B cell (primary cell): ENCODE data around the gene ABHD10. TPM values are rescaled to one million over a fixed set of nuclear protein-coding genes. Genes with fewer than 3 reads are reported as not detected.

Experiments
- ATAC-seq: fragments of 200-7000 bp; cut with Tn5 transposase; one replicate; pipeline ENCODE4 v1.10.0; 2021; ENCODE audit warnings: low read depth, mild to moderate bottlenecking, moderate number of reproducible peaks, moderate library complexity
- CTCF ChIA-PET: fragments of 350-600 bp; sonication (Branson Sonifier 250); formaldehyde crosslinking; loops from one replicate; lab custom pipeline; 2021; ENCODE audit warnings: antibody characterized with exemption, inconsistent platforms; lab: Charles Lee
- POLR2A ChIA-PET: fragments of 350-600 bp; sonication (Branson Sonifier 250); formaldehyde crosslinking; loops from one replicate; lab custom pipeline; 2021; ENCODE audit warnings: antibody characterized with exemption; lab: Charles Lee
- DNase-seq: peaks from one replicate; pipeline ENCODE4 v3.0.0; 2013
- H2AFZ ChIP-seq: 2 replicates; pipeline ENCODE4 v1.6.1; 2012; ENCODE audit warnings: mild to moderate bottlenecking, low read depth, low read length; ENCODE audit not compliant: insufficient read depth, poor library complexity, severe bottlenecking
- H3K27ac ChIP-seq, 2 donors: 1 replicate in 1 of 2; 2 replicates in 1 of 2; pipeline ENCODE4 v1.5.1; 2012 to 2013; ENCODE audit warnings: low read length in 2 of 2, mild to moderate bottlenecking in 2 of 2, moderate library complexity in 1 of 2
- H3K27me3 ChIP-seq, 4 experiments: fragments of 200-600 bp in 1 of 4; sonication (generic) in 1 of 4; replicated peaks in 1 of 4; 1 replicate in 2 of 4; 2 replicates in 2 of 4; pipeline versions ENCODE4 v1.6.1 to v1.7.0; 2013 to 2016; ENCODE audit warnings: low read length in 3 of 4, mild to moderate bottlenecking in 2 of 4, mixed read lengths in 1 of 4, moderate library complexity in 1 of 4; ENCODE audit not compliant: insufficient read depth in 4 of 4, control insufficient read depth in 3 of 4; ENCODE audit errors: control extremely low read depth in 1 of 4
- H3K36me3 ChIP-seq, 2 experiments: replicated peaks in 1 of 2; 1 replicate in 1 of 2; 2 replicates in 1 of 2; pipeline versions ENCODE4 v1.6.1 to v1.7.1; 2013; ENCODE audit warnings: low read length in 1 of 2; ENCODE audit not compliant: insufficient read depth in 2 of 2, control insufficient read depth in 1 of 2; ENCODE audit errors: control extremely low read depth in 1 of 2, extremely low read depth in 1 of 2
- H3K4me1 ChIP-seq, 2 donors: fragments of 200-600 bp in 1 of 2; sonication (generic) in 1 of 2; 1 replicate in 1 of 2; 2 replicates in 1 of 2; pipeline versions ENCODE4 v1.5.1 to v1.6.1; 2013 to 2017; ENCODE audit warnings: low read length in 2 of 2; ENCODE audit not compliant: control insufficient read depth in 2 of 2, insufficient read depth in 2 of 2
- H3K4me2 ChIP-seq: replicated peaks from 2 replicates; pipeline ENCODE3; 2012; ENCODE audit warnings: mild to moderate bottlenecking, low read depth, low read length; ENCODE audit not compliant: poor library complexity, severe bottlenecking
- H3K4me3 ChIP-seq, 5 experiments: fragments of 200-600 bp in 1 of 5; sonication (generic) in 1 of 5; 1 replicate in 3 of 5; 2 replicates in 2 of 5; pipeline versions ENCODE4 v1.5.1 to v1.7.0; 2011 to 2016; ENCODE audit warnings: low read length in 4 of 5, mild to moderate bottlenecking in 4 of 5, low read depth in 2 of 5, control low read depth in 1 of 5, moderate library complexity in 1 of 5; ENCODE audit not compliant: insufficient read depth in 1 of 5; ENCODE audit errors: control extremely low read depth in 1 of 5, extremely low read depth in 1 of 5
- H3K79me2 ChIP-seq: fragments of 200-600 bp; sonication (generic); one replicate; pipeline ENCODE4 v1.6.0; 2016; ENCODE audit warnings: low read length; ENCODE audit not compliant: control insufficient read depth, insufficient read depth
- H3K9ac ChIP-seq: fragments of 200-600 bp; sonication (generic); 2 replicates; pipeline ENCODE4 v1.6.1; 2017; ENCODE audit warnings: mild to moderate bottlenecking, low read length, moderate library complexity
- H3K9me3 ChIP-seq, 3 donors: one replicate each; pipeline versions ENCODE4 v1.6.1 to v1.7.1; 2013; ENCODE audit warnings: low read length in 2 of 3; ENCODE audit not compliant: control insufficient read depth in 2 of 3, insufficient read depth in 1 of 3; ENCODE audit errors: control extremely low read depth in 1 of 3
- H4K20me1 ChIP-seq: 2 replicates; pipeline ENCODE4 v1.6.0; 2012; ENCODE audit warnings: mild to moderate bottlenecking, low read length; ENCODE audit not compliant: insufficient read depth, control insufficient read depth, poor library complexity, severe bottlenecking
- H3K27ac Mint-ChIP-seq: one replicate; pipeline ENCODE4 v1.8.0; 2021; ENCODE audit warnings: mixed read lengths
- H3K27me3 Mint-ChIP-seq: one replicate; pipeline ENCODE4 v1.8.0; 2021; ENCODE audit warnings: mixed read lengths
- H3K4me1 Mint-ChIP-seq: one replicate; pipeline ENCODE4 v1.8.0; 2021; ENCODE audit warnings: mixed read lengths
- H3K4me3 Mint-ChIP-seq: one replicate; pipeline ENCODE4 v1.8.0; 2021; ENCODE audit warnings: mixed read lengths
- H3K9me3 Mint-ChIP-seq: one replicate; pipeline ENCODE4 v1.8.0; 2022; ENCODE audit warnings: mixed read lengths; ENCODE audit not compliant: insufficient read depth
- EZH2 ChIP-seq: IDR thresholded peaks from 2 replicates; pipeline ENCODE4 v1.6.1; 2012; ENCODE audit warnings: borderline replicate concordance, low read depth, mild to moderate bottlenecking, moderate library complexity, low read length; ENCODE audit not compliant: insufficient read depth, poor library complexity, severe bottlenecking
- WGBS: methylation state at CpG from one replicate; pipeline ENCODE4 v1.1.5; 2013; ENCODE audit warnings: missing lambda C conversion rate; ENCODE audit not compliant: insufficient coverage; 5-methylcytosine and 5-hydroxymethylcytosine counted together
- intact Hi-C: fragments of 100-400 bp; cut with micrococcal nuclease; formaldehyde crosslinking; loops from one replicate; pipeline ENCODE4 v1.10.0; 2022
- polyA plus RNA-seq: library from polyadenylated mRNA; depleted of rRNA; stranded (reverse); fragments of >200 nt; gene quantifications from 2 replicates; pipeline ENCODE4 v1.2.3, GENCODE V29; 2012
- total RNA-seq, 2 donors: library from RNA; stranded (reverse); fragments of 120-200 nt in 1 of 2; gene quantifications; 1 replicate in 1 of 2; 2 replicates in 1 of 2; pipeline versions ENCODE4 v1.2.3 to v1.2.4, GENCODE V29; 2013 to 2022
- TF ChIP-seq, protein P1 (sequence below): fragments of 200-600 bp; IDR thresholded peaks from one replicate; pipeline ENCODE4 v1.8.0; 2022; ENCODE audit warnings: antibody characterized with exemption, mild to moderate bottlenecking

ABHD10 gene
- total and polyA plus RNA-seq, 2 donors (not counting 1 experiment from before 2014, with no cell fraction given) = 22.1 to 40.1 TPM

DNA sequence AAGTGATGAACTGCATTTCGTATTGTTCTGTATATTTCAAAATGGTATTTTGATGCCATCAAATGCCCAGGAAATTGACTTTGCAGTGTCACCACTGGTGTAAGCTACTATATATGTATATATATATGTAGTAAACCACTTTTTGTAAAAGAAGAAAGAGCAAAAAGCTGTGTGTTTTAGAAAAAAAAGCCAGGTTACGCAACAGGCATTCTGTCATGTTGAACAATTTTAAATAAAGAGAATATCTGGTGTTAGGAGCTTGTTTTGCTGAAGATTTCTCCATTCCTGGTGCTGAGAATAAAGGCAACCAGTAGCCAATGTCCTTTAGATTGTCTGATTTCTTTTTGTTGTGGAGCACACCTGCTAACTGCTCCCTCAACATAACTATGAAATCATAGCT is 3.7 kb upstream of the ABHD10 start:
- Mint-ChIP-seq H3K27ac (no peak overlapping the region), H3K27me3 (no peaks in the 10 kb centered on the region), H3K4me1 (peaks cover 9% of the 10 kb centered on the region), H3K4me3 (no peak overlapping the region), H3K9me3 (no peaks in the 10 kb centered on the region)
- no peak overlapping the region for H3K27ac ChIP-seq
- CTCF ChIA-PET = interaction anchor here (1.0 to 1.5 kb wide), 4 partner anchors 9 to 332 kb away, joined by 4 to 5 read pairs (median 4); no protein-coding TSS in a partner anchor
- no peaks in the 10 kb centered on the region for H4K20me1 ChIP-seq
- H3K9me3 ChIP-seq = no peaks in the 10 kb centered on the region
- no peak for DNase-seq
- 100% methylated on average over 1 of the region's 2 CpGs for WGBS
- no peaks in the 10 kb centered on the region for H3K36me3 ChIP-seq
- intact Hi-C loops = loop anchor here (10.0 kb wide), 1 partner anchor 900 kb away; the partner anchor contains the start of gene NECTIN3
- peaks cover 17% of the 10 kb centered on the region for H3K79me2 ChIP-seq
- no peaks in the 10 kb centered on the region for H3K27me3 ChIP-seq
- H3K4me1 ChIP-seq = peaks cover 9% of the 10 kb centered on the region in 2 donors
- H3K4me2 ChIP-seq = no peak overlapping the region
- H3K4me3 ChIP-seq = no peak overlapping the region
- no peak for ATAC-seq
- H2AFZ ChIP-seq = no peak overlapping the region
- no peak overlapping the region for H3K9ac ChIP-seq
- TF ChIP-seq, protein P1, sequence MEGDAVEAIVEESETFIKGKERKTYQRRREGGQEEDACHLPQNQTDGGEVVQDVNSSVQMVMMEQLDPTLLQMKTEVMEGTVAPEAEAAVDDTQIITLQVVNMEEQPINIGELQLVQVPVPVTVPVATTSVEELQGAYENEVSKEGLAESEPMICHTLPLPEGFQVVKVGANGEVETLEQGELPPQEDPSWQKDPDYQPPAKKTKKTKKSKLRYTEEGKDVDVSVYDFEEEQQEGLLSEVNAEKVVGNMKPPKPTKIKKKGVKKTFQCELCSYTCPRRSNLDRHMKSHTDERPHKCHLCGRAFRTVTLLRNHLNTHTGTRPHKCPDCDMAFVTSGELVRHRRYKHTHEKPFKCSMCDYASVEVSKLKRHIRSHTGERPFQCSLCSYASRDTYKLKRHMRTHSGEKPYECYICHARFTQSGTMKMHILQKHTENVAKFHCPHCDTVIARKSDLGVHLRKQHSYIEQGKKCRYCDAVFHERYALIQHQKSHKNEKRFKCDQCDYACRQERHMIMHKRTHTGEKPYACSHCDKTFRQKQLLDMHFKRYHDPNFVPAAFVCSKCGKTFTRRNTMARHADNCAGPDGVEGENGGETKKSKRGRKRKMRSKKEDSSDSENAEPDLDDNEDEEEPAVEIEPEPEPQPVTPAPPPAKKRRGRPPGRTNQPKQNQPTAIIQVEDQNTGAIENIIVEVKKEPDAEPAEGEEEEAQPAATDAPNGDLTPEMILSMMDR = no peak
- POLR2A ChIA-PET = no interaction called here

DNA sequence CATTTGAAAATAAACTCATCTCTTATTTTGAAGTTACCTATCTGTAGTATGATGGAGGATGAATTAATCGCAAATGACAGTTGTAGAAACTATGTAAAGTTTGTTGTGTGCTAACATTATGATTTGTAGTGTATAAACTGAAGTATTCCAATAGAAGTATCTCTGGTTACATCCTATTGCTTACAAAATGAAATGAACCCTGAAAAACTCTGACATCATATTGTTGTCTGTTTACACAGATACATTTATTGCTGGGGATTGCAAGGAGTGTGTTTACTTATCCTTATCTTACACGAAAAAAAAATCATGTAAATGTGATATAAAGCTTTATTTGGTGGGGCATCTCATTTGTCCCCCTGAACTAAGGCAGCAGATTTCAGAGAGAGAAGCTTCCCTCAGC is 2.6 kb upstream of the ABHD10 start:
- Mint-ChIP-seq H3K4me3 (no peak overlapping the region), H3K9me3 (no peaks in the 10 kb centered on the region), H3K4me1 (peaks cover 21% of the 10 kb centered on the region), H3K27me3 (no peaks in the 10 kb centered on the region), H3K27ac (no peak overlapping the region)
- intact Hi-C loops = loop anchor here (10.0 kb wide), 1 partner anchor 901 kb away; the partner anchor contains the start of gene NECTIN3
- no peak overlapping the region for H2AFZ ChIP-seq
- TF ChIP-seq, protein P1 = no peak
- no peak for TF ChIP-seq EZH2
- H3K9ac ChIP-seq = no peak overlapping the region
- DNase-seq (no peak), ATAC-seq (no peak)
- CTCF ChIA-PET = interaction anchor here (1.2 to 5.2 kb wide), 4 partner anchors 8 to 307 kb away, joined by 3 to 54 read pairs (median 14); no protein-coding TSS in a partner anchor
- H3K4me2 ChIP-seq = no peak overlapping the region
- no peaks in the 10 kb centered on the region for H4K20me1 ChIP-seq
- WGBS = no CpG with 5 or more reads among the region's 2 CpGs
- POLR2A ChIA-PET = no interaction called here
- no peak overlapping the region for H3K27ac ChIP-seq
- no peaks in the 10 kb centered on the region for H3K9me3 ChIP-seq
- H3K4me3 ChIP-seq = no peak overlapping the region
- H3K4me1 ChIP-seq = peaks cover 20% of the 10 kb centered on the region in 2 donors
- H3K36me3 ChIP-seq = no peaks in the 10 kb centered on the region
- no peaks in the 10 kb centered on the region for H3K27me3 ChIP-seq
- H3K79me2 ChIP-seq = peaks cover 28% of the 10 kb centered on the region
